ENCODE results near the gene ANKFY1.

The ANKFY1 gene, protein sequence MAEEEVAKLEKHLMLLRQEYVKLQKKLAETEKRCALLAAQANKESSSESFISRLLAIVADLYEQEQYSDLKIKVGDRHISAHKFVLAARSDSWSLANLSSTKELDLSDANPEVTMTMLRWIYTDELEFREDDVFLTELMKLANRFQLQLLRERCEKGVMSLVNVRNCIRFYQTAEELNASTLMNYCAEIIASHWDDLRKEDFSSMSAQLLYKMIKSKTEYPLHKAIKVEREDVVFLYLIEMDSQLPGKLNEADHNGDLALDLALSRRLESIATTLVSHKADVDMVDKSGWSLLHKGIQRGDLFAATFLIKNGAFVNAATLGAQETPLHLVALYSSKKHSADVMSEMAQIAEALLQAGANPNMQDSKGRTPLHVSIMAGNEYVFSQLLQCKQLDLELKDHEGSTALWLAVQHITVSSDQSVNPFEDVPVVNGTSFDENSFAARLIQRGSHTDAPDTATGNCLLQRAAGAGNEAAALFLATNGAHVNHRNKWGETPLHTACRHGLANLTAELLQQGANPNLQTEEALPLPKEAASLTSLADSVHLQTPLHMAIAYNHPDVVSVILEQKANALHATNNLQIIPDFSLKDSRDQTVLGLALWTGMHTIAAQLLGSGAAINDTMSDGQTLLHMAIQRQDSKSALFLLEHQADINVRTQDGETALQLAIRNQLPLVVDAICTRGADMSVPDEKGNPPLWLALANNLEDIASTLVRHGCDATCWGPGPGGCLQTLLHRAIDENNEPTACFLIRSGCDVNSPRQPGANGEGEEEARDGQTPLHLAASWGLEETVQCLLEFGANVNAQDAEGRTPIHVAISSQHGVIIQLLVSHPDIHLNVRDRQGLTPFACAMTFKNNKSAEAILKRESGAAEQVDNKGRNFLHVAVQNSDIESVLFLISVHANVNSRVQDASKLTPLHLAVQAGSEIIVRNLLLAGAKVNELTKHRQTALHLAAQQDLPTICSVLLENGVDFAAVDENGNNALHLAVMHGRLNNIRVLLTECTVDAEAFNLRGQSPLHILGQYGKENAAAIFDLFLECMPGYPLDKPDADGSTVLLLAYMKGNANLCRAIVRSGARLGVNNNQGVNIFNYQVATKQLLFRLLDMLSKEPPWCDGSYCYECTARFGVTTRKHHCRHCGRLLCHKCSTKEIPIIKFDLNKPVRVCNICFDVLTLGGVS

DNA sequence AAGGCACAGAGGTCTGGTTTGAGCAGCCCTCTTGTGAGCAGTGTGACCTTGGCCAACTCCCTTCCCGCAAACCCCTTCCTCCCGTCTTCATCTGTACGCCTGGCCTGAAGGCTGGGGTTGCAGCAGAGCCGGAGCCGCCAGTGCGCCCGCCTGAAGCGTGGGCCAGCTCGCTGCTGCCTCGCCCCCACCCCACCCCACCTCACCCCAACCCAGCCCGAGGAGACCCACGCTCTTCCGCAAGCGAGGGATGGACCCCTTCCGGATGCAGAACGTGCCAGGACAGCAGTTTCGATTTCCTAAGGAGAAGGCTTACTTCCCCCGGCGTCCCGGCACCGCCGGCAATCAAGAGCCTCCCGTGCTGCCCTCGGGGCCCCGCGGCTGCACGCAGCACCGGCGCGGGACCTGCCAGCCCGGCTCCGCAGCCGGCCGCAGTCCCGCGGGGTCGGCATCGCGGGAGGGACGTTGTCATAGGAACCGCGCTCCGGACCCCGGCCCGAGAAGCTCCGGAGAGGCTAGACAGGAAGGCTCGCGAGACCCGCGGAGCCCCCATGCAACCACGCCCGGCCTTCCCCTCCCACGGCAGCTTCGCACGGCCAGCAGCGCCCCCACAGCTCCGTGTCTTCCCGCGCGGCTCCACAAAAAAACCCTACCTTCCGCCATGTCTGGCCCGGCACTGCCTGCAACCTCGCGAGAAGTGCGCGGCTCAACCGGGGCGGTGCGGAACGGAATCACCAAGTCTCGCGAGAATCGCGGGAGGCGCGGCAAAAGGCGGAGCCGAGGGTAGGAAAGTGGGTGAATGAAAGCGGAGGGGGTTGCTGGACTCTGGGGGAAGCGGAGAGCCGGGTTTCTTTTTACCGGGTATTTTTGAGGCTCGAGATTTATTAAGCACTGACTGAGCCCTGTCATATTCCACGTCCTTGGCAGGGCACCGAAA, at the start of gene ANKFY1:
Gene ANKFY1, minus strand, starts transcription at position 698 of the 934 bp plus-strand sequence. Its CDS starts 38 bp downstream, at position 660.
- in situ Hi-C loops (cut with HindIII; ENCODE audit: low sequenced_read_pairs), result loop anchor here (5.0 kb wide), 2 partner anchors 36 to 139 kb away; no protein-coding TSS in a partner anchor

DNA sequence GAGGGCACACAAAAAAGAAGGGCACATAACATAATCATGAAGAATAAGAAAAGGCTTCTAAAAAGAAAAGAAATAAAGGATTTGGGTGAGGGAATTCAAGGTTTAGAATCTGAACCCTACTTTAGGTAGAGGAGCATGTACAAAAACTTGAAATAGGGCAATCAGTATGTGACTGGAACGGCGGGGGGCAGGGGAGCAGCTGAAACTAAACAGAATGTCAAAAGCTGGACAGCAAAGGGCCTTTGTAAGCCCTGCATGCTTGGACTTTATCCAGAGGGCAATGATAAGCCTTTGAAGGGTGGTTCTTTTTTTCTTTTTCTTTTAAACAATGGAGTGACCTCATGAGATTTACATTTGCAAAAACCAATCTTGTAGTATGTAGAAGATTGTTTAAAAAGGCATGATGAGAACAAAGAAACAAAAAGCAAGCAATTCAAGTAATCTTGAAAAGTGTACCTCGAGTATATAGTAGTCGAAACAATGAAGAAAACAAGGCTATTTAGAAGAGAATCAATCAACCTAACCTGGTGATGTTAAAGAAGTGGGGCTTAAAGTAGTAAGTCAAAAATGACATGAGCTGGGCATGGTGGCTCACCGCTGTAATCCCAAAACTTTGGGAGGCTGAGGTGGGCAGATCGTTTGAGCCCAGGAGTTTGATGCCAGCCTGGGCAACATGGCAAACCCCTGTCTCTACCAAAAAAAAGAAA, 46.7 kb upstream of the ANKFY1 start:
- in situ Hi-C loops (cut with HindIII; ENCODE audit: low sequenced_read_pairs), result no loop called here

DNA sequence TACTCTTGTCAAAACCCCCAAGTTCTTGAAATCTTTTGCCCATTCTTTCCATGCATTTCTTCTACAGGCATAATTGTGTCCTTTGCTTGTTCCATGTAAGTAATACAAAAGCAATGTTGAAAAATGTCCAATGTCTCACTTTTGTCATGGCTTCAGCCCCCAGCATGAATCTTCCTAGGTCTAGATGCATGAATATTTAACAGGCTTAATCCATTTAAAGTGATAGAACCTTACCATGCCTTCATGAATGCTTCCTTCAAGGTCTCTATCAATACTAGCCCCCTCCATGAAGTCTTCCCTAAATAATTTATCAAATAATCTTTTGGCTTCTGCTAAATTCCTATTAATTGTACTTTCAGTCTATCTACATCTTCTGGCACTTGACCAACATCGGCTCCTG, 46.1 kb upstream of the ANKFY1 start:
- in situ Hi-C loops (cut with HindIII; ENCODE audit: low sequenced_read_pairs), result no loop called here

DNA sequence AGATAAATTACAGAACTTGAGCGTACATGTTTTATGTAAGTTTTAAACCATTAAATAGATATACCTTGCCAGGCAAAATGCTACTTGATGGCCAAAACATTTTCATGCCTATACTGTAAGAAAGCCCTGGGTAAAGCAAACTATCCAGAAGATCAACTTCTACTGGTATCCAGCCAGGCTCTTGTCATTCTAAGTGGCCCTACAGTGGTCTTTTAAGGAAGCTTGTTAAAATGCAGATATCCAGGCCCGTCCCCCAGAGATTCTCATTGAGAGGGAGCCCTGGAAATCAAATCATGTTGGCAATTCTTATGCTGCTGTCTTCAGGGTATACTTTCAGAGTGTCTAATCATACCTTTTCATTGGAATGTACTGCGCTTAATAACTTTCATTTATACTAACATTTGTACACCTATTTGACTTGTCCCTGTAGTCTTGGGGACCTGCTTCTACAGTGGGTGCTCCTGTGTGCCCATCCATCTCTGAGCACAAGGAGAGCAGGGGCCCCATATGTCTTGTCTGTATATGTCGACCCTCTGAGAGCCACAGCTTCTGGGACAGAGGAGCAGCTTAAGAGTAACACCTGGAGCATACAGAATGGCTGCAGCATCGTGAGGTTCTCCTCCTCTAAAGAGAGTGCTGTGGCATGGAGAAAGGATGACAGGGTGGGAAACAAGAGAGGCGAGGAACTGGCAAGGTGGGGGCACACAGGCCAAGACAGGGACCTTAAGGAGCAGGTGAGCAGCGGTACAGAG, 43.6 kb upstream of the ANKFY1 start:
- in situ Hi-C loops (cut with HindIII; ENCODE audit: low sequenced_read_pairs), result no loop called here

DNA sequence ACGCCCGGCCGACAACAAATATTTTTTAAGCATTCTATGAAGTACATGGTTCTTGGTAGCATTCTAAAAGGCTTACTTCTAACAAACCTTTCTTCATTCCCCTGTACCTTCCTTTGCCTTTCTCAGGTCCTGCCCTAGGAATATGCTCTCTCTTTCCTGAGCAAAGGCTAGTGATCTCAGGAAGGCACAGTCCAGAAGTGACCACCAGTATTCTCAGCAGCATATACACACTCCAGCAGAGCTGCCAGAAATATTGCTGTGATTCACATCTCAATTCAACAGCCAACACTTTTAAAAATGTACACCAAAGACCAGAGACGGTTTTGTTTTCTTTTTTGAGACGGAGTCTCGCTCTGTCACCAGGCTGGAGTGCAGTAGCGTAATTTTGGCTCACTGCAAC, 41.4 kb upstream of the ANKFY1 start:
- in situ Hi-C loops (cut with HindIII; ENCODE audit: low sequenced_read_pairs), result no loop called here

DNA sequence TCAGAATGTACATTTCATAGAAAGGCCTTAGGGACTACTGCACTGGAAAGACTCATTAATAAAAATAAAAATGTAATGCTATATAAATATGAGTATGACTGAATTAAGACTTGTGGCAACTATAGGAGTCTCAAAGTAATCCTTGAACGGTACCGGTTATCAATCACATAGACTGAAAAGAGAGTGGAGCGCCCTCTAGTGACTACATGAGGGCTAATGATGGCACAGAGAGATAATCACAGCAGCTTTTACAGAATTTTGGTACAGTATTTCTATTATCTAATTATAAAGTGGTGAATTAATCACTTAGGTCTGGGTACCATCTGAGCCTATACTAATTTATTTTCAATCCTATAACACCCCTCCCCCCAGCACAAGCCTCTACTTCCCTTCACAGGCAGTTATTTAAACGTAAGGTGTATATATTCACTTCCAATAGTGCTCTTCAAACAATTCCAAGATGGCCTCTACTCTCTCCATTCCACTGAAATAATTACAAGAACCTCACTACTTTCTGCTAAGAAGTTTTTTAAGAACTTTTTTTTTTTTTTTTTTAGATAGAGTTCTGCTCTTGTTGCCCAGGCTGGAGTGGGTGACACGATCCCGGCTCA, 40.7 kb upstream of the ANKFY1 start:
- in situ Hi-C loops (cut with HindIII; ENCODE audit: low sequenced_read_pairs), result no loop called here

DNA sequence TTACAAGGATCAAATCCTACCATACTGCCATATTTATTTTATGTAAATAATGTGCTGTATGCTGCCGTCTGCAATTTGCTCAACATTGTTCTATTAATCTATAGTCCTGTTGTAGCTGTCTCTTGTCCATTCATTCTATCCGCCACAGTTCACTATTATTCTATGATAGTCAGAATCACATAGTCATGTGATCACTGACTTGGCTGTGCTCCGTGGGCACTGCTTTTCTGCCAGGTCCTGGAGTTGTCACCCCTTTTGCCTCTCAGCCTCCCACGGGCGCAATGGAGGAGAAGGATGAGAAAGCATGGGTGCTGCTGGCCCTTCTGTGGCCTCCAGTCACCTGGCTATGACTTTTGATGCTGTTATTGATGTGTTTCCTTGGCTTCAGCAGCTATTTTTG, 37.3 kb upstream of the ANKFY1 start:
- in situ Hi-C loops (cut with HindIII; ENCODE audit: low sequenced_read_pairs), result no loop called here

DNA sequence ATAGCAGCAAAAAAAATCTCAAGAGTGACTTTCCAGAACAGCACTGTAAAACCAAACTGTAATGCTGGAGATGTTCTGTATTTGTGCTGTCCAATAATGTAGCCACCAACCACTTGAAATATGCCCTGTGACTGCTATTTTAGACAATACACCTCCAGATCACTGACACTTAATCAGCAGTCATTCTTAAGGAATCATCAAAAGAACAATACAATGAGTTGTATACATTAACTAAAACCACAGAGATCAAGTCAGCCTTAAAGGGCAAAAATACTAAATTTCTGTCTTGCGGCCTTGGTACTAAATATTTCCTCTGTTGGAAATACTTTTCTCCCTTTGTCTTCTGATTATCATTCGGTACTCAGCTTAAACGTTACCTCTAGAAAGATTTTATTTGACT, 33.6 kb upstream of the ANKFY1 start:
- in situ Hi-C loops (cut with HindIII; ENCODE audit: low sequenced_read_pairs), result no loop called here

DNA sequence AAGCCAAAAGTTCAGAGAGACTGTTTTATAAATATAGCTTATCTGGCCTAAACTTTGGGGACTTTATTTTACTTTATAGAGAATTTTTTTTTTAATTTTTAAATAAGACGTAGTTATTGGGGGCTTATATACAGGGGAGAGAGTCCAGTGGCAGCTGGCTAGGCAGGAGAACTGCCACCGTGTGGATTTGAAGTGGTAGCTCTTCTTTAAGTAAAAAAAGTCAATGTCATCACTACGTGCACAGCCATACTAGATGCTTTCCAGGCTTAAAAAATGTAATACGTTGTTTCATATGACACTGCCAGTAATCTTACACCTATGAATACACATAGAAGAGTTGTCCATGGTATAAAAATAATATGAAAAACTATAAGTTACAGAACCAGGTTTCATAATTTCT, 31.9 kb upstream of the ANKFY1 start:
- in situ Hi-C loops (cut with HindIII; ENCODE audit: low sequenced_read_pairs), result no loop called here

DNA sequence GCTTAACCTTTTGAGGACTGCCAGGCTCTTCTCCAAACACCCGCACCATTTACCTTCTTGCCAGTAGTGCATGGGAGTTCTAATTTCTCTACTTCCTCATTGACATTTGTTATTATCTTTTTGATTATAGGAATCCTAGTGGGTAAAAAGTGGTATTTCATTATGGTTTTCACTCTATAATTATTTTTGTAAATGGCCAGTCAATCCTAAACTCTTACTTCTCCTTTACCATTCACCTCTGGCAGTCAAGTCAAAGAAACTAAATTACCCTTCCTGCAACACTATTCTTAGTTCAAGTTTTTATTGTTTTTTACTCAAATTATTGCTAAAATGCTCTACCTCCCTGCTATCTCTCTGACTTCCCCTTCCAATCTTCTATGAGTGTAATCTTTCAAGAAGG, 29.8 kb upstream of the ANKFY1 start:
- in situ Hi-C loops (cut with HindIII; ENCODE audit: low sequenced_read_pairs), result no loop called here

DNA sequence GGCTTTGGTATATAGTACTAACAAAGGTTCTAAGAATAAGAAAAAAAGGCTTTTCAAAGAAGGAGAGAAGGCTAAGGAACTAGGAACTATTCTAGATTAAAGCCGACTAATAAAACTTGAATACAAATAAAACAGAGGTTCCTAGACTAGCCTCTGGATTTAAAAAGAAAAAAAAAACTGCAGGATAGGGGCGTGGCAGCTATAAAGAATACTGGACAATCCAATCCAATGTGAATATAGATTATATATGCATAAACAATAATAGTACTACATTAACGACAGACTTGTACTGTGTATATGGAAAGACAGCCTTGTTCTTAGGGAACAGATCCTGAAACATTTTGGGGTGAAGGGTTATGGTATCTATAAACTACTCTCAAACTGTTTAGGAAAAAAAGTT, 23.9 kb upstream of the ANKFY1 start:
- in situ Hi-C loops (cut with HindIII; ENCODE audit: low sequenced_read_pairs), result no loop called here

DNA sequence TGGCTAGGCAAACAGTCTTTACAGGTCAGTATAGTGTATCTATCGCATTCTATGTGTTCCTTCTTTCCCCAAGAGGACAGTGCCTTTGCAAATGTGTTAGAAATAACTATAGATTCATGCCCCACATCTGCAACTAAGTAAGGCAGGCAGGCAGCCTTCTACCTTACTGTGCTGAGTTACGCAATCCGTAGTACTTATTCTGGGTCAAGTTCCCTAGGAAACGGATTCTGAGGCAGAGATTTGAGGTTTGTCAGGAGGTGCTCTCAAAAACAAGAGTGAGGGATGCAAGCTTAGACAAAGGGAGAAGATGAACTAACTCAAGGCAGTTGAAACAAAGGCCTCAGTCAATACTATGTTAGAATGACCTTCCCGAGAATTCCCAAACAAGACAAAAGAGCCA, 12.7 kb upstream of the ANKFY1 start:
- in situ Hi-C loops (cut with HindIII; ENCODE audit: low sequenced_read_pairs), result no loop called here

DNA sequence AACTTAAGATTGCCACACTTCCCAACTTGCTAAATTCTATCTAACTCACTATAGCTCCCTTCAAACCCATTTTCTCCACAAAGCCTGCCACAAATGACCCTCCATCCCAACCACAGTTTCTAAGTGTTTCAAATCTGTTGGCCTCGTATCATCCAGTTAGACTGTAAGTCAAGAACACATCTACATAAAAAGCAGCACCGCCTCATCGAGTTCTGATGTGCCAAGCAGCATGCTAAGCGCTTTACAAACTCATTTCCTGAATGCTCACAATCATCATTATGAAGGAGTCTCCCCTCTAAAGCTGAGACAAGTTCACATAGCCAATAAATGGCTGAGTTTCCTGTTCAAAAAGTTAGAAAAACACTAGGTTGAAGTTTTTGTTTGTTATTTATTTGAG, 9.2 kb upstream of the ANKFY1 start:
- in situ Hi-C loops (cut with HindIII; ENCODE audit: low sequenced_read_pairs), result no loop called here

DNA sequence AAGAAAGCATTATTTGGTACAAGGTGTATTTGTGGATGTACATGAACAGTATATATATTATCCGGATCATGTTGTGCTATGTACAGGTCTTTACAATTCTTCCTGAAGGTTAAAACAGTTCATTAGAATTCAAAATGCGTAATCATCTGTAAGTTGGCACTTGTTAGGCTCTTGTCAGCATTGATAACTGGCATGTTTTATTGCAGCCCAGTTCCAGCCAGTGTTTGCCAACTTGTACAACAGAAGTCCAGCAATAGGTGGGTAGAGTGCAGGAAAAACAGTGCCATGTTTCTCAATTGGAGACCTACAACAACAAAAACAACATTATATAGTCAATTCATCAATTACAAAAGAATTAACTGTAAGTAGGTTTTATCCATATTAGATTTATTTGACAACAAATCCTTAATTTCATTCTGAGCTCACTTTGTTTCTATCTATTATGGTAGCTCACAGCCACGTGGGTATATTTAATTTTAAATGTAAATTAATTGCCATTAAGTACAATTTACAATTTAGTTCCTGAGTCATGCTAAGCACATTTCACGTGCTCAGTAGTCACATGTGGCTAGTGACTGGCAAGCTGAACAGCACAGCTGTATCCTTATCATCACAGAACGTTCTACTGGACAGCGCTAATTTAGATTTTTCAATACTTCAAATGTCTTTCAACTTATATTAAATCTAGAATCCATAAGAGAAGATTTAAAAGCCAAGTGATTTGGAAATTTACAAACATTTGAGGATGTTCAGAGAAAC, 8.6 kb upstream of the ANKFY1 start:
- in situ Hi-C loops (cut with HindIII; ENCODE audit: low sequenced_read_pairs), result no loop called here

DNA sequence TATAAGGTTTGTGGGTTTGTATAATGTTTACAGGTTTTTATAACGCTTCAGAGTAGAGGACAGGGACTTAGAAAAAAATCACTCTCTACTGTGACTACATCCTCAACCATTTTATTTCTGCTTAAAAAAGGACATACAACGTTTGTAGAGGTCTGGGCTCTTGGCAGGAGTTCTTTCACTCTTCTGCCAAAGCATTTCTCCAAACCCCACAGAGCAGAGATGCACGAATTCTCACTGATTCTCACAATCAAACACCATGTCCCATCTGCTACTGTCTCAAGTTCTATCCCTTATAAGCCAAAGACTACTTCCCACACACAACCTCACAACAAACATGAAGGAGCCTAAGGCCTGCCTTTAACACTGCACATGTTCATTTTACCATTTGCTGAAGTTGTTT, 7.0 kb upstream of the ANKFY1 start:
- in situ Hi-C loops (cut with HindIII; ENCODE audit: low sequenced_read_pairs), result no loop called here

DNA sequence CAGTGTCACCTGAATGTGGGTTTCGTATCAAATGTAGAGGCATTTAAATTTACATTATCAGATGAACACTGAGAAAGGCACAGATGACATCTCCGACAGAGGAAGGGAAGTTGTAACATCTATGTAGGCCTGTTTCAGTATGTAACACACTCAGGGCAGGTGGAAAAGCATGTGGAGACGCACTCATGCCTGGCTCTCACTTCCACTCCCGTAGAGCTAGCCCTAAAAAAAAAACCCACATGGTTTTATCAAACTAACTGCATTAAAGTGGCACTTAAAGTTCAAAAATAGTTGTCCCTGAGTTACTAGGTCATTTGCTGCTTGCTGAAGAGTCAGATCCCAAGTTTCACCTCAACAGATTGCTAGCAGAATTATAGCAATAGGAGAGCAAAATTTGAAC, 6.1 kb upstream of the ANKFY1 start:
- in situ Hi-C loops (cut with HindIII; ENCODE audit: low sequenced_read_pairs), result no loop called here

DNA sequence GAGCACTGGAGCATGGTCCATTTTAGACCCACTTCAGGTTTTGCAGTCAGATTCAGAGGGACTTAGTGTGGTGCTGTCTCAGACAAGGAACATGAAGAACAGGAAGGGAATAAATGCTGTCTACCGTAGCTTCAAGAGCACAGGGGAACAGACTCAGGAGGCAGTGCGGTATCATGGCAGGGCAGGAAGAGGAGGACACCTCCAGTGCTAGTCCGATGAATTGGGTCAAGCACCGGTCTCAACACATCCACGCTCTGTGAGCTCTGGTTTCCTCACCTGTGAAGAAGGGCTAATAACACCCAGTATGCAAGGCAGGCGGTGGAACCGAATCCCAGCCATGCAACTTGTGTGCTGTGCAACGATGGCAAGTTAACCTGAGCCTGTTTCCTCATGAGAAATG, 3.6 kb upstream of the ANKFY1 start:
- in situ Hi-C loops (cut with HindIII; ENCODE audit: low sequenced_read_pairs), result no loop called here

DNA sequence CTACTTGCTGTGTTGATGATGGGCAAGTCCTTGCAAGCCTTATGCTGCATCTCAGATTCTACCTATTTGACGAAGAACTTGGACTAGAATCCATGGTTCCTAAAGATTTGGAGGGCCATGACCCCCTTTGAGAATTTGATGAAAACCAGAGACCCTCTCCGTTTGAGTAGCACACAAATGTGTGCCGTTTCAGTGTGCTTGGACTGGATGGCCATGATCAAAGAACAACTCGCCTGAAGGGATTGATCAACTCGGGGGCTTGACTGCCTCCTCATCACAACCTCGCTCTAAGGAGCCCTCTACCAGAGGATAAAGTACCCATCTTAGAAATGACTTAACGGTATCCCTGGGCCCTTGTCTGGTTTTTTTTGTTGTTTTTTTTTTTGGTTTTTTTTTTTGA, 2.8 kb upstream of the ANKFY1 start:
- in situ Hi-C loops (cut with HindIII; ENCODE audit: low sequenced_read_pairs), result no loop called here

Measured in endothelial cell of hepatic sinusoid (primary cell).